ENCODE measurements around the gene CLDN15. TPM values are rescaled to one million over a fixed set of nuclear protein-coding genes. Genes with fewer than 3 reads are reported as not detected.
"Not testable (repeated sequence)": the region's sequence is repeated elsewhere in the genome, so short reads cannot be mapped to it uniquely, and the experiment has no call there.

CLDN15 gene
- polyA plus RNA-seq, 1 donor: 12.1 TPM

DNA sequence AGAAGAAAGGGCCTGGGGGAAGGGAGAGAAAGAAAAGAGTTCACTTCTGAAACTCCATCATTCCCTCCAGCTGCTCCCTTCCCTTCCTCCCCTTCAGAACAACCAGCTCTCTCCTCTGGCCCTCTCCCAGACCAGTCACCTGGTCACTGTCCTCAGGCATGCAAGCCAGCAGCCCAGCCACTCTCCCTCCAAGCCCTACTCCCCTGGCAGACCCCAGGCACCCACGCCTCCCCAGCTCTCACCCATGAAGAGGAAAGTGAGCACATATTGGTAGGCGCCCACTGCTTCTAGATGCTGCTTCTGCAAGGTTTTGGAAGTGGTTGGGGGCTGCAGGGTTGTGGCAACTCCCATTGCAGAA is 37.1 kb downstream of the CLDN15 start:
- DNase-seq: no peak

- DNase-seq: not testable (repeated sequence)
Measured at GRCh38 chr7:101199522-101199921, 38.1 kb downstream of the CLDN15 start.

GRCh38 chr7:101198476-101198875 is 39.1 kb downstream of the CLDN15 start:
- DNase-seq: no peak

DNA sequence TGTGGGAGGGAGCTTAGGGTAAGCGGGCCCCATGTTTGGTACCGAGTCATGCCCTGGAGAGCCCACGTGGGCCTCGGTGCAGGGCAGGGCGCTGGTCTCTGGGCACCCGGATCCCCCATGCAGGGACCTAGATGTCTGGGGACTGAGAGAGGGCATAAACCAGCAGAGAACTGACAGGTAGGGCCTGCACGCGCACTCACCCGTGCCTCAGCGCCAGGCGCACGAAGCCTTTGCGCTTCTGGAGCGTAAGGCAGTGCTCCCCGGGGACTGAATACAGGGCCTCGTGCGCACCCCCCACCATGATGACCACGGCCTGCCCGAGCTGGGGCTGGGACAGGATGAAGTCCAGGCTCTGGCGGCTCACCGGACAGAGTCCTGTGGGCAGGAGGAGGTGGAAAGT is 39.6 kb downstream of the CLDN15 start:
- no peak for DNase-seq

DNA sequence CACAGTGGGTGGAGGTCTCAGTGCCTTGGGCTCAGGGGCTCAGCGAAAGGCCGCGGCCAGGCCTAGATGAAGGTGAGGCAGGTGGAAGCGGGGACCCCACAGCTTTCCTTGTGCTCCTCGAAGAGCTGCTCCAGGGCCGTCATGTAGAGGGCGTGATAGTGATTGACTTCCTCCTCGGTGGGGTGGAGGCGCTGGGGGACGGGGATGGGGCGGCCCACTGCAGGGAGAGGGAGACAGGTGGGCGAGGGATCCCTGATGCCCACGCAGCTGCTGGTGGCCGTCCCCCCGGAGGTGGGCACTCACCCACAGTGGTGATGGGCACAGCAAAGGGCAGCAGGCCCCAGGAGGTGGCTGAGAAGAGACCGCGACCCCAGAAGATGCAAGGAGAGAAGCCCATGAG is 41.7 kb downstream of the CLDN15 start:
- DNase-seq: no peak

- DNase-seq: no peak
Measured at GRCh38 chr7:101189109-101189508, 48.5 kb downstream of the CLDN15 start.

DNA sequence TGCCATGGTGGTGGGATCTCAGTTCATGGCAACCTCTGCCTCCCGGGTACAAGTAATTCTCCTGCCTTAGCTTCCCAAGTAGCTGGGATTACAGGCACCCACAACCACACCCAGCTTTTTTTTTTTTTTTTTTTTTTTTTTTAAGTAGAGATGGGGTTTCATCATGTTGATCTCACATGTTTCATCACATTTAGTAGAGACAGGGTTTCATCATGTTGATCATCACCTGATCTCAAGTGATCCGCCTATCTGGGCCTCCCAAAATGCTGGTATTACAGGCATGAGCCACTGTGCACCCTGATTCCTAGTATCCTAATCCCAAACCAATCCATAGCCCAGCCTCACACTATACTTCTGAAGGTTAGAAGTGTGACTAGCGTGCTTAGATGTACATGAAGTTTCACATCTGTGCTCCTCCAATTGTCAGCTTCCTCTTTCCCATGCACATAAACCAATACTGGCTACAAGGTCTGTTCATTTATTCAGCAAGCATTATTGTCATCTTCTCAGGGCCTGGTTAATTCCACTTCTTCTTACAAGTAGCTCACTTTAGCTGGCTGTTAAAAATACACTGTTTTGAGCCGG is 50.7 kb downstream of the CLDN15 start:
- DNase-seq: no peak

GRCh38 chr7:101186194-101186593 is 51.4 kb downstream of the CLDN15 start:
- no peak for DNase-seq

DNA sequence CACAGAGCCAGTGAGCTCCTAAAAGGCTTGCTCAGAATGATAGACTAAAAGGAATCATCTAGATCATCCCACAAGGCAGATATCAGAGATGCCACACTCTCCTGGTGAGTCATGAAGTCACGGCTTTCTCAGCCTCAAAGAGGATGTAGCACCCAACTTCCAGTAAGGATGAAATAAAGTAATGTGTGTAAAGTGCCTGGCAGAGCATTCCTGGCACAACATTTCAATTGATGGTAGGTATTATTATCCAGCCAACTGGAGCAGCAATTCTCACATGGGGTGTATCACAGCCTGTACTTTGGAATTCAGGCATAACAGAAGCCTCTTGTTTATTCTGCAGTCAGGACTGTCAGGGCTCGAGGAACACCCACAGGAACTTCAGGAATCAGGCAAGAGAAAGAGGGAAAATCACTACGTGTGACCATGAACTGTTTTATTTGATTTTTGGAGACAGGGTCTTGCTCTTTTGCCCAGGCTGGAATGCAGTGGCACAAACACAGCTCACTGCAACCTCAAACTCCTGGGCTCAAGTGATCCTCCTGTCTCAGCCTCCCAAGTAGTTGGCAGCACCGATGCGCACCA is 52.3 kb downstream of the CLDN15 start:
- no peak for DNase-seq

Other genes starting within 250 kb of the CLDN15 start
- not detected for gene MUC17, start 217.7 kb downstream of the CLDN15 start, polyA plus RNA-seq (ENCODE audit: insufficient read length)
- gene TRIM56, start 152.3 kb downstream of the CLDN15 start, polyA plus RNA-seq (ENCODE audit: insufficient read length): 19.9 TPM
- 1.1 TPM for gene SERPINE1, start 110.7 kb downstream of the CLDN15 start, polyA plus RNA-seq (ENCODE audit: insufficient read length)
- 66.7 TPM for gene AP1S1, start 83.3 kb downstream of the CLDN15 start, polyA plus RNA-seq (ENCODE audit: insufficient read length)
- gene VGF, start 72.2 kb downstream of the CLDN15 start, polyA plus RNA-seq (ENCODE audit: insufficient read length): 0.20 TPM
- gene NAT16, start 57.5 kb downstream of the CLDN15 start, polyA plus RNA-seq (ENCODE audit: insufficient read length): not detected
- 0.90 TPM for gene MOGAT3, start 36.8 kb downstream of the CLDN15 start, polyA plus RNA-seq (ENCODE audit: insufficient read length)
- gene PLOD3, start 20.2 kb downstream of the CLDN15 start, polyA plus RNA-seq (ENCODE audit: insufficient read length): 50.1 TPM
- gene ZNHIT1, start 19.6 kb downstream of the CLDN15 start, polyA plus RNA-seq (ENCODE audit: insufficient read length): 55.8 TPM
- gene FIS1, start 7.3 kb upstream of the CLDN15 start, polyA plus RNA-seq (ENCODE audit: insufficient read length): 130 TPM
- 69.8 TPM for gene IFT22, start 84.0 kb upstream of the CLDN15 start, polyA plus RNA-seq (ENCODE audit: insufficient read length)
- gene COL26A1, start 125.1 kb upstream of the CLDN15 start, polyA plus RNA-seq (ENCODE audit: insufficient read length): 22.5 TPM